C1 segment of cervical spinal cord (tissue), 14 donors: ENCODE data around the gene CCDC171.

Experiments used
- DNase-seq, 14 donors: peaks; one replicate each; lab custom pipeline; 2025; lab: John Stamatoyannopoulos, UW

CCDC171 gene

GRCh38 chr9:15999422-16000339 lies 446.8 kb downstream of the CCDC171 start:
- DNase-seq, result no peak

DNA sequence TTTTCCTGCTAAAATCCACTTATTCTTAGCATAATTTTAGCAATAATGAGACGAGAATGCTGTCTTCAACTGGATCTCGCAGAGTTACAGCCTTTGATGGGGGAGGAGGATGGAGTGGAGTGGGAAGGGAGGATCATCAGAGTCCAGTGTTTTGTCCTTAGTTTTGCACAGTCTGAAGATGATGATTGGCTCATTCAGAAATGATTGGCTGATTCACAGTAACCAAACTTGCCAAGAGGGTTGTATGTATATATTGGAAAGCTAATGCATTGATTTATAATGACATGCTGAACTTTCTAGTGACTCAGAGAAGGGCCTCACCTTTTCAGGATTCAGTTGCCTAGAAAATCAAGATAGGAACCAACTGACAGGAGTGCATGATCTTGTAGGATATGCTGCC lies 448.0 kb downstream of the CCDC171 start:
- DNase-seq, result no peak

DNA sequence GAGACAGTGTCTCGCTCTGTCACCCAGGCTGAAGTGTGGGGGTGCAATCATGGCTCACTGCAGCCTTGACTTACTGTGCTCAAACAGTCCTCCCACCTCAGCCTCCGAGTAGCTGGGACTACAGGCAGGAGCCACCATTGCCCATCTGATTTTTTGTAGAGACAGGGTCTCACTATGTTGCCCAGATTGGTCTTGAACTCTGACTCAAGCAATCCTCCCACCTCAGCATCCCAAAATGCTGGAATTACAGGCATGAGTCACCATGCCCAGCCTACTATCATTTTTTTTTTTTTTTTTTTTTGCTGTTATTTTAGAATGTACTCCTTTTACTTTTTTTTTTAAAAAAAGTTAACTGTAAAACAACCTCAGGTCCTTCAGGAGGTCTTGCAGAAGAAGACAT lies 449.0 kb downstream of the CCDC171 start:
- no peak for DNase-seq

- no peak for DNase-seq
These were observed 450.0 kb downstream of the CCDC171 start for GRCh38 chr9:16002816-16003215.

- no peak for DNase-seq
These were observed 450.9 kb downstream of the CCDC171 start for GRCh38 chr9:16003785-16004184.

GRCh38 chr9:16004613-16005012 lies 451.8 kb downstream of the CCDC171 start:
- no peak for DNase-seq

- no peak for DNase-seq
These were observed 457.4 kb downstream of the CCDC171 start for GRCh38 chr9:16010221-16010620.

DNA sequence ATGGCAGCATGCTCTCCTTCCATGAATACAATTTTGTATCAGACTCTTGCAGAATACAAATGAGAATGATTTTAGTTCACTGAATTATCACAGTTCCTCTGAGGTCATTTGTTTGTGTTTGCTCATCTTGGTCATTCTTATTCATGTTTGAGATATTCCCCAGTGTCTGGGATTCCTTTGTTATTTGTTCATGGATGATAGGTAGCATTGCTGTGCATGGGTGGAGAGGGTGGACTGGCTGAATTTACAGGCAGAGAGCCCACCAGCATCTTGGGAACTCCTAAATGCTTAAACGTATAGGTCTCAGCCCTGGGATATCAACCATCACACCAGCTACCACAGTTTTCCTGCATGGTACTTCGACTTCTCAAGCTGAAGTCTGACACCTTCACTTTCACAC lies 459.8 kb downstream of the CCDC171 start:
- no peak for DNase-seq

DNA sequence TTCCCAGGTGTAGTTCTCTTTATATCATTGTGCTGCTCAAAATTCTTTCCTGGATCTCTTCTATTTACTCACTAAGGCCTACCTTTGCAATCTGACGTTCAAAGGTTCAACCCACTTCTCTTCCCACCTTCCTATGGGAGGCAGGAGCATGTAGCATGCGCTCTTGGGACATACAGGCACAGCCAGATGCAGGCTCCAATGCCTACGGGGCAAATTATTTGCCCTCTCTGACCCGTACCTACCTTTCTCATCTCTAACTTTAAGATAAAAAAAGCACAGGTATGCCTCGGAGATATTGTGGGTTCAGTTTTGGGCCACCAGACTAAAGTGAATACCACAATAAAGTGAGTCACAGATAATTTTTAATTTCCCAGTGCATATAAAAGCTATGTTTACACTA lies 460.5 kb downstream of the CCDC171 start:
- no peak for DNase-seq

- DNase-seq, result no peak
These were observed 461.0 kb downstream of the CCDC171 start for GRCh38 chr9:16013826-16014225.

DNA sequence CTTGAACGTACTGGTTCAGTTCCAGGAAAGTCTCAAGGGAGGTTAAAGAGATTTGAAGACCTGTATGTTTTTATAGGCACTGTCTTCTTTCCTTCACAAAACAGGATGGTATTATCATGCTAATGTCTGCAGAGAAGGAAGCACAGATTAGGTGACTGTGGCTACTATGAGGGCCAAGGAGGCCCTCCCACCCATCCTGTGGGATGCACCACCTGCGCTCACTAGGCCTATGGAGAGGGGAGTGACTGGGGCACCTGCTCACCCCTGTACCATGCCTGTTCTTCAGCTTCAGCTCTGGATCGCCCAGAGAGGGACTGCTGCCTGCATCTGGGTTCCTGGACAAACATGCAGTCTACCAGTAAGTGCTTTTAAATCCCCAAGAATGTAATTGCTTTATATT lies 469.4 kb downstream of the CCDC171 start:
- no peak for DNase-seq

DNA sequence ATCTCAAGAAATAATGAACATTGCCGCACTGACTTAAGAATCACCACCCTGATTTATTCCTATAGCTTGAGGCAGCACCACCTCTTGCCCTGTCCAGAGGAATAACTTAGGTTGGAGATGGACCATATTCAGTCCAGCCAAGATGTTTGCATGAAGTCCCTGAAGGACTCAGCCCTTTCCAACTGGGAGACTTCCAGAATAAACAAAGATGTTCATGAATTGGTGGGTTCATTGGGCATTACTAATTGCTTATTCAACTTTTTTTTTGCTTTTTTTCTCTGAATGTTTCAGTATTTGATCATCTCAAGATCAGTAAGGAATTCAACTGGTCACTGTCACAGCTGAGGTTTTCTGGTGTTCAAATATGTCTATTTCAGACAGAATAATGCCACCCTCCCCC lies 470.6 kb downstream of the CCDC171 start:
- DNase-seq, result no peak
